ENCODE results near the gene RUNX3. TPM values are rescaled to one million over a fixed set of nuclear protein-coding genes. Genes with fewer than 3 reads are reported as not detected.

Gene RUNX3
- total and polyA plus RNA-seq, 10 donors = 17.3 to 76.3 (median 49.3) TPM

GRCh38 chr1:24901791-24902470, 28.1 kb downstream of the RUNX3 start:
- H3K36me3 ChIP-seq = peaks cover 0 to 65% (median 55%) of the 10 kb centered on the region in 6 donors
- H3K9me3 ChIP-seq = no peaks in the 10 kb centered on the region
- peaks cover 0 to 59% (median 6%) of the 10 kb centered on the region in 6 donors for H3K4me1 ChIP-seq
- DNase-seq = no peak
- peak overlapping the region in 1 of 8 donors; percentile 17 for H3K27ac ChIP-seq
- H3K4me3 ChIP-seq = no peak overlapping the region
- 93 to 96% (median 93%) methylated on average over 4 to 38 of the region's 38 CpGs for WGBS, 5 donors
- TF ChIP-seq CTCF (IDR thresholded peaks at IDR 0.05 in 8 of 11, conservative IDR thresholded peaks at IDR 0.05 in 3 of 11) (no peak), POLR2A (IDR thresholded peaks at IDR 0.05) (no peak), POLR2AphosphoS5 (IDR thresholded peaks at IDR 0.05) (peak in 2 of 3 donors; percentile 4 to 71)
- H3K27me3 ChIP-seq (replicated peaks in 1 of 7) = peaks cover 0 to 19% (median 0%) of the 10 kb centered on the region in 7 donors
- intact Hi-C loops (cut with DNase I; ENCODE audit: low total_unique reads) = no loop called here

- intact Hi-C loops (cut with DNase I; ENCODE audit: low total_unique reads) = no loop called here
- WGBS, 5 donors = 60 to 84% (median 76%) methylated on average over 10 to 12 of the region's 12 CpGs
- no peaks in the 10 kb centered on the region for H3K9me3 ChIP-seq
- peak overlapping the region in 1 of 8 donors; percentile 17 for H3K27ac ChIP-seq
- H3K4me3 ChIP-seq = no peak overlapping the region
- peaks cover 0 to 57% (median 47%) of the 10 kb centered on the region in 6 donors for H3K36me3 ChIP-seq
- TF ChIP-seq POLR2A (IDR thresholded peaks at IDR 0.05) = no peak
- no peak for TF ChIP-seq POLR2AphosphoS5 (IDR thresholded peaks at IDR 0.05)
- TF ChIP-seq CTCF (IDR thresholded peaks at IDR 0.05 in 8 of 11, conservative IDR thresholded peaks at IDR 0.05 in 3 of 11) = no peak
- H3K27me3 ChIP-seq (replicated peaks in 1 of 7) = peaks cover 0 to 19% (median 0%) of the 10 kb centered on the region in 7 donors
- no peak for DNase-seq
- peaks cover 0 to 52% (median 6%) of the 10 kb centered on the region in 6 donors for H3K4me1 ChIP-seq
Observed at GRCh38 chr1:24900985-24901781, 28.9 kb downstream of the RUNX3 start.

- TF ChIP-seq POLR2AphosphoS5 (IDR thresholded peaks at IDR 0.05) (peak in 2 of 3 donors; percentile 13 to 61), CTCF (IDR thresholded peaks at IDR 0.05 in 8 of 11, conservative IDR thresholded peaks at IDR 0.05 in 3 of 11) (no peak)
Observed at GRCh38 chr1:24900486-24900849, 29.6 kb downstream of the RUNX3 start.

More at GRCh38 chr1:24900486-24900849, 29.6 kb downstream of the RUNX3 start:
- Histone ChIP-seq H3K27ac (peak overlapping the region in 2 of 8 donors; percentile 8 to 61), H3K27me3 (replicated peaks in 1 of 7) (peaks cover 0 to 19% (median 0%) of the 10 kb centered on the region in 7 donors), H3K9me3 (no peaks in the 10 kb centered on the region), H3K4me1 (peaks cover 0 to 44% (median 6%) of the 10 kb centered on the region in 6 donors), H3K4me3 (no peak overlapping the region), H3K36me3 (peaks cover 0 to 50% (median 40%) of the 10 kb centered on the region in 6 donors)
- 61 to 82% (median 80%) methylated on average over 8 to 9 of the region's 9 CpGs for WGBS, 5 donors
- intact Hi-C loops (cut with DNase I; ENCODE audit: low total_unique reads) = no loop called here
- no peak for DNase-seq
